Liver (tissue), 9 donors: ENCODE data around the gene SPEN. TPM values are rescaled to one million over a fixed set of nuclear protein-coding genes. Genes with fewer than 3 reads are reported as not detected.

Experiments
- DNase-seq: peaks from one replicate; pipeline ENCODE4 v3.0.0-alpha.2; 2017; ENCODE audit warnings: low spot score
- H3K27ac ChIP-seq, 2 donors: one replicate each; pipeline ENCODE4 v1.7.0; 2013; ENCODE audit warnings: inconsistent platforms in 2 of 2, low read length in 2 of 2, control low read depth in 1 of 2, low read depth in 1 of 2, mild to moderate bottlenecking in 1 of 2
- H3K27me3 ChIP-seq, 4 donors: one replicate each; pipeline versions ENCODE4 v1.6.1 to v1.7.0; 2013; ENCODE audit warnings: low read length in 3 of 4, inconsistent platforms in 1 of 4, mild to moderate bottlenecking in 1 of 4, moderate library complexity in 1 of 4; ENCODE audit not compliant: control insufficient read depth in 4 of 4, insufficient read depth in 4 of 4
- H3K36me3 ChIP-seq, 4 donors: one replicate each; pipeline versions ENCODE4 v1.6.1 to v1.7.0; 2013; ENCODE audit warnings: low read length in 3 of 4, mild to moderate bottlenecking in 3 of 4, low read depth in 1 of 4, moderate library complexity in 1 of 4; ENCODE audit not compliant: control insufficient read depth in 4 of 4, insufficient read depth in 3 of 4
- H3K4me1 ChIP-seq, 4 donors: one replicate each; pipeline versions ENCODE4 v1.6.1 to v1.7.0; 2013; ENCODE audit warnings: low read length in 3 of 4, mild to moderate bottlenecking in 3 of 4, moderate library complexity in 1 of 4; ENCODE audit not compliant: control insufficient read depth in 4 of 4, insufficient read depth in 4 of 4
- H3K4me3 ChIP-seq, 3 donors: one replicate each; pipeline versions ENCODE4 v1.6.1 to v1.7.0; 2013; ENCODE audit warnings: low read length in 3 of 3, control low read depth in 1 of 3, low read depth in 1 of 3, mild to moderate bottlenecking in 1 of 3
- H3K9ac ChIP-seq, 2 donors: one replicate each; pipeline ENCODE4 v1.7.0; 2013; ENCODE audit warnings: low read length in 2 of 2, mild to moderate bottlenecking in 2 of 2, moderate library complexity in 2 of 2, control low read depth in 1 of 2, low read depth in 1 of 2
- H3K9me3 ChIP-seq, 4 donors: one replicate each; pipeline versions ENCODE4 v1.6.1 to v1.7.0; 2013; ENCODE audit warnings: low read length in 3 of 4; ENCODE audit not compliant: control insufficient read depth in 4 of 4
- ATF3 ChIP-seq: IDR thresholded peaks from 2 replicates; pipeline ENCODE4 v1.6.1; 2016; ENCODE audit warnings: antibody characterized with exemption
- CTCF ChIP-seq: fragments of 150-350 bp; IDR thresholded peaks from 2 replicates; pipeline ENCODE4 v1.5.1; 2017; ENCODE audit warnings: improper control_type of control experiment, low read depth, low read length; ENCODE audit not compliant: missing input control
- EGR1 ChIP-seq, 2 donors: IDR thresholded peaks; 2 replicates each; pipeline ENCODE4 v1.6.1; 2016 to 2018; ENCODE audit warnings: antibody characterized with exemption in 2 of 2, low read depth in 2 of 2
- FOXA1 ChIP-seq: IDR thresholded peaks from 2 replicates; pipeline ENCODE4 v1.6.1; 2016; ENCODE audit warnings: antibody characterized with exemption
- FOXA2 ChIP-seq: IDR thresholded peaks from 2 replicates; pipeline ENCODE4 v1.6.1; 2016; ENCODE audit warnings: antibody characterized with exemption
- GABPA ChIP-seq, 2 donors: IDR thresholded peaks in 1 of 2; conservative IDR thresholded peaks in 1 of 2; 2 replicates each; pipeline ENCODE4 v1.6.1; 2016; ENCODE audit warnings: antibody characterized with exemption in 2 of 2, mild to moderate bottlenecking in 1 of 2, moderate library complexity in 1 of 2
- HNF4A ChIP-seq, 2 donors: conservative IDR thresholded peaks; 2 replicates each; pipeline ENCODE4 v1.6.1; 2016; ENCODE audit warnings: antibody characterized with exemption in 2 of 2, mild to moderate bottlenecking in 2 of 2
- HNF4G ChIP-seq: IDR thresholded peaks from 2 replicates; pipeline ENCODE4 v1.6.1; 2016; ENCODE audit warnings: antibody characterized with exemption
- JUND ChIP-seq, 2 donors: IDR thresholded peaks; 2 replicates each; pipeline ENCODE4 v1.6.1; 2016; ENCODE audit warnings: antibody characterized with exemption in 2 of 2
- MAX ChIP-seq: IDR thresholded peaks from 2 replicates; pipeline ENCODE4 v1.6.1; 2016; ENCODE audit warnings: antibody characterized with exemption
- NR2F2 ChIP-seq: IDR thresholded peaks from 2 replicates; pipeline ENCODE4 v1.6.1; 2016; ENCODE audit warnings: antibody characterized with exemption
- RAD21 ChIP-seq, 2 donors: IDR thresholded peaks; 2 replicates each; pipeline ENCODE4 v1.6.1; 2016; ENCODE audit warnings: antibody characterized with exemption in 2 of 2, mild to moderate bottlenecking in 2 of 2
- REST ChIP-seq: IDR thresholded peaks from 2 replicates; pipeline ENCODE4 v1.6.1; 2016; ENCODE audit warnings: antibody characterized with exemption, mild to moderate bottlenecking
- RXRA ChIP-seq, 2 donors: IDR thresholded peaks; 2 replicates each; pipeline ENCODE4 v1.6.1; 2017 to 2018; ENCODE audit warnings: antibody characterized with exemption in 2 of 2, mild to moderate bottlenecking in 1 of 2
- SP1 ChIP-seq: IDR thresholded peaks from 2 replicates; pipeline ENCODE4 v1.6.1; 2018; ENCODE audit warnings: antibody characterized with exemption, mild to moderate bottlenecking
- TAF1 ChIP-seq: conservative IDR thresholded peaks from 2 replicates; pipeline ENCODE4 v1.6.1; 2016; ENCODE audit warnings: antibody characterized with exemption, mild to moderate bottlenecking
- YY1 ChIP-seq: IDR thresholded peaks from 2 replicates; pipeline ENCODE4 v1.6.1; 2016; ENCODE audit warnings: antibody characterized with exemption, mild to moderate bottlenecking
- ZBTB33 ChIP-seq: IDR thresholded peaks from 2 replicates; pipeline ENCODE4 v1.6.1; 2016; ENCODE audit warnings: antibody characterized with exemption
- WGBS: extraction: QIAGEN DNeasy Blood & Tissue Kit; methylation state at CpG from one replicate; pipeline ENCODE4 v1.1.7; 2013; 5-methylcytosine and 5-hydroxymethylcytosine counted together
- polyA plus RNA-seq, 2 donors: library from polyadenylated mRNA; stranded (reverse) in 1 of 2; unstranded in 1 of 2; fragments of 200-250 nt in 1 of 2; fragments of >200 nt in 1 of 2; fragmentation: Nextera tagmentation in 1 of 2; extraction: Ambion mirVana in 1 of 2; gene quantifications; one replicate each; pipeline versions ENCODE4 v1.2.1 to v1.2.3, GENCODE V29; 2013 to 2015
- total RNA-seq, 2 donors: library from RNA; depleted of rRNA; stranded (reverse); fragments of >200 nt; gene quantifications; one replicate each; pipeline ENCODE4 v1.2.3, GENCODE V29; 2014
- donor health status: healthy.
- donor health status: healthy.
- donor health status: healthy.
- donor health status: healthy.
- donor health status: healthy.

Gene SPEN
- total and polyA plus RNA-seq, 4 donors: 7.4 to 29.4 (median 15.2) TPM

GRCh38 chr1:15950763-15951295, 103.3 kb downstream of the SPEN start:
- no peaks in the 10 kb centered on the region for H3K27me3 ChIP-seq
- WGBS: 73% methylated on average over 10 of the region's 10 CpGs
- H3K9me3 ChIP-seq: no peaks in the 10 kb centered on the region
- H3K4me1 ChIP-seq: peaks cover 0 to 4% (median 1%) of the 10 kb centered on the region in 4 donors
- TF ChIP-seq RXRA (IDR thresholded peaks at IDR 0.05) (no peak), EGR1 (IDR thresholded peaks at IDR 0.05; ENCODE audit: low read depth in 2 of 2) (no peak), MAX (no peak), CTCF (no peak), HNF4A (conservative IDR thresholded peaks at IDR 0.05) (no peak), GABPA (IDR thresholded peaks at IDR 0.05 in 1 of 2, conservative IDR thresholded peaks at IDR 0.05 in 1 of 2) (no peak), ATF3 (no peak), FOXA1 (no peak), TAF1 (no peak), ZBTB33 (no peak), YY1 (no peak), HNF4G (no peak), REST (no peak), NR2F2 (no peak), JUND (IDR thresholded peaks at IDR 0.05) (no peak), FOXA2 (no peak), RAD21 (IDR thresholded peaks at IDR 0.05) (no peak), SP1 (no peak)
- H3K9ac ChIP-seq: no peak overlapping the region
- no peak for DNase-seq
- peaks cover 0 to 22% (median 4%) of the 10 kb centered on the region in 4 donors for H3K36me3 ChIP-seq
- H3K4me3 ChIP-seq: no peak overlapping the region
- no peak overlapping the region for H3K27ac ChIP-seq
